SU-DHL-6 (cell line): ENCODE measurements around the gene TMEM141.

Source experiments
- H2AFZ ChIP-seq: fragments of 200-600 bp; sonication (generic); 2 replicates; pipeline ENCODE4 v1.6.1; 2014; ENCODE audit warnings: low read depth, mild to moderate bottlenecking, moderate library complexity, mixed read lengths, antibody characterized with exemption, low read length; ENCODE audit not compliant: severe bottlenecking
- H3F3A ChIP-seq: fragments of 200-600 bp; shearing (Covaris generic); 2 replicates; pipeline ENCODE4 v1.6.0; 2016; ENCODE audit warnings: antibody characterized with exemption, mild to moderate bottlenecking; ENCODE audit not compliant: insufficient read depth
- H3K27ac ChIP-seq: fragments of 200-600 bp; sonication (generic); 2 replicates; pipeline ENCODE4 v1.5.1; 2016; ENCODE audit warnings: low read depth, mild to moderate bottlenecking, low read length, moderate library complexity, mixed read lengths
- H3K27me3 ChIP-seq: fragments of 200-600 bp; sonication (generic), shearing (Covaris generic); 2 replicates; pipeline ENCODE4 v1.6.0; 2014; ENCODE audit warnings: mild to moderate bottlenecking, low read length
- H3K36me3 ChIP-seq: fragments of 200-600 bp; sonication (generic); 2 replicates; pipeline ENCODE4 v1.6.1; 2014; ENCODE audit warnings: mild to moderate bottlenecking, low read length, mixed read lengths
- H3K4me2 ChIP-seq: fragments of 300-600, 200-600 bp; shearing (Covaris generic), sonication (generic); 2 replicates; pipeline ENCODE4 v1.6.0; 2014; ENCODE audit warnings: low read length, low read depth, mild to moderate bottlenecking; ENCODE audit not compliant: poor library complexity, severe bottlenecking
- H3K4me3 ChIP-seq: fragments of 200-600 bp; sonication (generic); 2 replicates; pipeline ENCODE4 v1.5.1; 2014; ENCODE audit warnings: antibody characterized with exemption, low read length, mild to moderate bottlenecking, mixed read lengths; ENCODE audit not compliant: insufficient read depth, poor library complexity, severe bottlenecking
- H3K79me2 ChIP-seq: fragments of 200-600 bp; sonication (generic); 2 replicates; pipeline ENCODE4 v1.6.1; 2014; ENCODE audit warnings: mild to moderate bottlenecking, low read length, moderate library complexity; ENCODE audit not compliant: insufficient read depth
- H3K9ac ChIP-seq: fragments of 200-600 bp; sonication (generic); 2 replicates; pipeline ENCODE4 v1.7.0; 2014; ENCODE audit warnings: mild to moderate bottlenecking, low read length
- H3K9me2 ChIP-seq: fragments of 200-600 bp; sonication (generic); replicated peaks from 2 replicates; pipeline ENCODE4 v1.6.1; 2014; ENCODE audit warnings: low read length; ENCODE audit not compliant: insufficient read depth
- H3K9me3 ChIP-seq: fragments of 200-600 bp; sonication (generic); 2 replicates; pipeline ENCODE4 v1.6.1; 2014; ENCODE audit warnings: low read length, mixed read lengths; ENCODE audit not compliant: insufficient read depth
- H4K20me1 ChIP-seq: fragments of 200-600 bp; sonication (generic); 2 replicates; pipeline ENCODE4 v1.6.1; 2014; ENCODE audit warnings: low read depth, mild to moderate bottlenecking, antibody characterized with exemption, low read length, moderate library complexity, mixed read lengths
- EZH2phosphoT487 ChIP-seq: fragments of 200-600 bp; sonication (generic), shearing (Covaris generic); conservative IDR thresholded peaks from 2 replicates; pipeline ENCODE4 v1.6.1; 2018; ENCODE audit warnings: mild to moderate bottlenecking, antibody characterized with exemption, low read length, moderate library complexity, mixed read lengths
- TF ChIP-seq, protein P1 (sequence below): fragments of 200-600 bp; sonication (generic); IDR thresholded peaks from one replicate; pipeline ENCODE4 v1.5.1; 2017; ENCODE audit warnings: antibody characterized with exemption, mild to moderate bottlenecking, low read length, moderate library complexity; ENCODE audit not compliant: insufficient read depth, poor library complexity, severe bottlenecking

Gene TMEM141

DNA sequence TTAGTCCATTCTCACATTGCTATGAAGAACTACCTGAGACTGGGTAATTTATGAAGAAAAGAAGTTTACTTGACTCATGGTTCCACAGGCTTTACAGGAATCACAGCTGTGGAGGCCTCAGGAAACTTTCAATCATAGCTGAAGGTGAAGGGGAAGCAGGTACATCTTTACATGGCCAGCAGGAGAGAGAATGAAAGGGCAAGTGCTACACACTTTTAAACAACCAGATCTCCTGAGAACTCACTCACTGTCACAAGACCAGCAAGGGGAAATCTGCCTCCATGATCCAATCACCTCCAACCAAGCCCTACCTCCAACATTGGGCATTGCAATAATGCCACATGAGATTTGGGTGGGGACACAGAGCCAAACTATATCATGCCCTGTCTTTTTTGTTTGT is 39.3 kb upstream of the TMEM141 start:
- Histone ChIP-seq H3K27ac (no peak overlapping the region), H3K9ac (no peak overlapping the region), H3K4me3 (no peak overlapping the region), H3F3A (no peaks in the 10 kb centered on the region), H2AFZ (no peak overlapping the region), H3K9me2 (no peaks in the 10 kb centered on the region), H3K79me2 (no peaks in the 10 kb centered on the region), H4K20me1 (no peaks in the 10 kb centered on the region), H3K27me3 (no peaks in the 10 kb centered on the region), H3K9me3 (peaks cover 9% of the 10 kb centered on the region; the same call in 1 of the 2 replicates), H3K4me2 (no peak overlapping the region), H3K36me3 (no peaks in the 10 kb centered on the region)
- TF ChIP-seq, protein P1, sequence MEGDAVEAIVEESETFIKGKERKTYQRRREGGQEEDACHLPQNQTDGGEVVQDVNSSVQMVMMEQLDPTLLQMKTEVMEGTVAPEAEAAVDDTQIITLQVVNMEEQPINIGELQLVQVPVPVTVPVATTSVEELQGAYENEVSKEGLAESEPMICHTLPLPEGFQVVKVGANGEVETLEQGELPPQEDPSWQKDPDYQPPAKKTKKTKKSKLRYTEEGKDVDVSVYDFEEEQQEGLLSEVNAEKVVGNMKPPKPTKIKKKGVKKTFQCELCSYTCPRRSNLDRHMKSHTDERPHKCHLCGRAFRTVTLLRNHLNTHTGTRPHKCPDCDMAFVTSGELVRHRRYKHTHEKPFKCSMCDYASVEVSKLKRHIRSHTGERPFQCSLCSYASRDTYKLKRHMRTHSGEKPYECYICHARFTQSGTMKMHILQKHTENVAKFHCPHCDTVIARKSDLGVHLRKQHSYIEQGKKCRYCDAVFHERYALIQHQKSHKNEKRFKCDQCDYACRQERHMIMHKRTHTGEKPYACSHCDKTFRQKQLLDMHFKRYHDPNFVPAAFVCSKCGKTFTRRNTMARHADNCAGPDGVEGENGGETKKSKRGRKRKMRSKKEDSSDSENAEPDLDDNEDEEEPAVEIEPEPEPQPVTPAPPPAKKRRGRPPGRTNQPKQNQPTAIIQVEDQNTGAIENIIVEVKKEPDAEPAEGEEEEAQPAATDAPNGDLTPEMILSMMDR, result no peak
- no peak for TF ChIP-seq EZH2phosphoT487

DNA sequence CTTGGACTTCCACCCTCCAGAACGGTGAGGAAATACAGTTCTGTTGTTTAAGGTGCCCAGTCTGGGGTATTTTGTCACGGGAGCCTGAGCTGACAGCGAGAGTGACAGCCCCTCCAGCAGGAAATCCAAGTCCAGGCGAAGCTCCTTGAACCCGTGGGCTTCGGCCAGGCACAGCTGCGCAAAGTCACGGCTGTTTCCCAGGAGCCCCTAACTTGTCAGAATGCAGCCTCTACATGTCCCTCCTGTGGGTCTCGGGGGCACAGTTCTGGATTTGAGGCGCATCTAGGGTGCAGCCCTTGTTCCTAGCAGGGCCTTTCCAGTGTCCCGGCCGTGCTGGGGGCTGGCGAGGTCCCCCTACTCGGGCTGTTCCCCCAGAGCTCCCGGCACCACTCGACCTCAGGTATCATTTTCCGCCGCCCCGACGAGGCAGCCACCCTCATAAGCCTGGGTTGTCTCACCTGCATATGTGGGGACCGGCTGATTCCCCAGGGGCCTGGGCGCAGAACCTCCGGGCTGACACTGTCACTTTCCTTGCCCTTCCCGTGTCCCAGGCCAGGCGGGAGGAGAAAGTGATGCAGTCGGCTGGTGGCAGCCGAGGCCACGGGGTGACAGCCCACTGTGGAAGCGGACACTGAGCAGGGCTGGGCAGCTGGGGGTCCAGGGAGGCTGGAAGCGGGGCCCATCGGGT is 37.6 kb upstream of the TMEM141 start:
- Histone ChIP-seq H3K9me2 (no peaks in the 10 kb centered on the region), H3K4me2 (no peak overlapping the region), H2AFZ (no peak overlapping the region), H4K20me1 (no peaks in the 10 kb centered on the region), H3F3A (no peaks in the 10 kb centered on the region), H3K27me3 (no peaks in the 10 kb centered on the region), H3K4me3 (no peak overlapping the region), H3K79me2 (no peaks in the 10 kb centered on the region), H3K9me3 (peaks cover 9% of the 10 kb centered on the region; the same call in 1 of the 2 replicates), H3K27ac (no peak overlapping the region), H3K9ac (no peak overlapping the region), H3K36me3 (no peaks in the 10 kb centered on the region)
- TF ChIP-seq, protein P1, result no peak
- TF ChIP-seq EZH2phosphoT487, result no peak

DNA sequence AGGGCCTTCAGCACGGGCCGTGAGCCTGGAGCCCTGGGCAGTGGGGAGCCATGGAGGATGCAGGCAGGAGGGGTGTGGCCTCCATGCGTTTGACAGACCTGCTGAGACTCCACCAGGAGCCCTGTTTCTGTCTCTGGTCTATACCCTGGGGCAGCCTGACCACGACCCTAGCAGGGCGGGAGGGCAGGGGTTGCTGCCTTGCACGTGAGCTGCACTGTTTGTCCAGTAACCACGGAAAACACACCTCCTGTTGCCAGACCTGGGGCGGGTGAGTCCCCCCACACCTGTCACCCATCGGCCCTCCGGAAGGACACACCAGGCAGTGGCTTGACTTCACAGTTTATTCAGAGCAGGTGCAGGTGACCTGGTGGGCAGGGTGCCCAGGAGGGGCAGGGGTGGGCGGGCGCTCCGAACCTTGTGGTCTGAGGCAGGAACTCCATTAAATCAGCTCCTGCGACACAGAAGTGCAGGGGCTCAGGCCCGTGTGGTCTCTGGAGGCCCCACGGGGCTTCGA is 37.0 kb upstream of the TMEM141 start:
- Histone ChIP-seq H2AFZ (no peak overlapping the region), H3K9me3 (peaks cover 9% of the 10 kb centered on the region; the same call in 1 of the 2 replicates), H4K20me1 (no peaks in the 10 kb centered on the region), H3K9ac (no peak overlapping the region), H3K9me2 (no peaks in the 10 kb centered on the region), H3K79me2 (no peaks in the 10 kb centered on the region), H3K27ac (no peak overlapping the region), H3K27me3 (no peaks in the 10 kb centered on the region), H3K36me3 (no peaks in the 10 kb centered on the region), H3F3A (no peaks in the 10 kb centered on the region), H3K4me3 (no peak overlapping the region), H3K4me2 (no peak overlapping the region)
- TF ChIP-seq EZH2phosphoT487, result no peak
- TF ChIP-seq, protein P1, result no peak
